M059J (cell line): ENCODE results near the gene SYDE2. TPM values are rescaled to one million over a fixed set of nuclear protein-coding genes. Genes with fewer than 3 reads are reported as not detected.
A peak's percentile ranks its signal among the peaks of the same experiment; 100 is the strongest.
"Not testable (repeated sequence)": the region's sequence is repeated elsewhere in the genome, so short reads cannot be mapped to it uniquely, and the experiment has no call there.

Experiments used
- DNase-seq: peaks from one replicate; pipeline ENCODE4 v3.0.0-alpha.2; 2012; ENCODE audit warnings: low read depth
- total RNA-seq: library from RNA; depleted of rRNA; stranded (reverse); fragments of >200 nt; shearing (Covaris generic); gene quantifications from 2 replicates; pipeline ENCODE4 v1.2.3, GENCODE V29; 2014; rRNA removed

The SYDE2 gene
- 2.7 and 4.1 TPM in 2 replicates for total RNA-seq

- peak; percentile 78 for DNase-seq
Measured at GRCh38 chr1:85200463-85201339, at the start of gene SYDE2. TSS of gene SYDE2 (minus strand) at chr1:85201016. CDS start at chr1:85200996, 20 bp downstream.

DNA sequence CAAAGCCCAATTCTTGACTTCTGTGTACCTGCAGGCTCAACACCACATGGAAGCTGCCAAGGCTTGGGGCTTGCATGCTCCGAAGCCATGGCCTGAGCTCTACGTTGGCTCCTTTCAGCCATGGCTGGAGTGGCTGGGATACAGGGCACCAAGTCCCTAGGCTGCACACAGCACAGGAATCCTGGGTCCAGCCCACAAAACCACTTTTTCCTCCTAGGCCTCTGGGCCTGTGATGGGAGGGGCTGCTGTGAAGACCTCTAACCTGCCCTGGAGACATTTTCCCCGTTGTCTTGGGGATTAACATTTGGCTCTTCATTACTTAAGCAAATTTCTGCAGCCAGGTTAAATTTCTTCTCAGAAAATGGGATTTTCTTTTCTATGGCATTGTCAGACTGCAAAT is 48.2 kb upstream of the SYDE2 start:
- not testable (repeated sequence) for DNase-seq

GRCh38 chr1:85245891-85246290 is 45.1 kb upstream of the SYDE2 start:
- no peak for DNase-seq

- DNase-seq = no peak
Measured at GRCh38 chr1:85245456-85245855, 44.6 kb upstream of the SYDE2 start.

DNA sequence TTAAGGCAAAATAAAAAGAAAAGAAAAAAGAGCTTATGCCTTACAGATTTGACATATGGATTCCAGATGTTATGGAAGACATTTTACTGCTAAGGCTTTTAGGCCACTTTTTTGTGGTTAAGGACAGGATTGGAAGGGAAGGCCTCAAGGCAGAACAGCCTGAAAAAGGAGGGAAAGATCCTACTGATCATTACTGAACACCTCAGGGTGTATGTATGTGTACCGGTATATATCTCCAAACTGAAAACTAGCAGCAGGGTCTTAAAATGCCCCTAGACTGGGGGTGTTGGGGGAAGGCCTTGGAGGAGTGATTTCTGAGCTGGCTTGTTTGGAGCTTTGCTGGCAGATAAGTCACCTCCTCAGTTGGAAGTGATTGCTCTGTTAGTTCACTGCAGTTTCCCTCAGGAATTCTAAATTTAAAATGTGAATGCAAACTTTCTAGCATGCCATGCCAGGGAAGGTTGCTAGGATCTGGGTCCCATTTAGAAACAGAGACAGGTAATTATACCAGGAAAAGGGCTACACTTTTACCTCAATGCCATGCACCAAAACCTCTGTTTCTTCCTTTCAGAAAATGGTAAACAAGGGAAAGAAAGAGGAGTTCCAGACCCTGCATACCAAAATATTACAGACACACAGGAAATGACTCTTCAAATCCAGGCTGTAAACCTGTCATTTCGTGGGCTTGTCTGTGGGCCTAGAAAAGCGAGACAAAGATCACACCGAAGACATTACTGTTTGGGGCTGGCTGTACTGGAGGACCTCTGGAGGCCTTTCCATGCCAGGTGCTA is 43.6 kb upstream of the SYDE2 start:
- DNase-seq = peak; percentile 69

DNA sequence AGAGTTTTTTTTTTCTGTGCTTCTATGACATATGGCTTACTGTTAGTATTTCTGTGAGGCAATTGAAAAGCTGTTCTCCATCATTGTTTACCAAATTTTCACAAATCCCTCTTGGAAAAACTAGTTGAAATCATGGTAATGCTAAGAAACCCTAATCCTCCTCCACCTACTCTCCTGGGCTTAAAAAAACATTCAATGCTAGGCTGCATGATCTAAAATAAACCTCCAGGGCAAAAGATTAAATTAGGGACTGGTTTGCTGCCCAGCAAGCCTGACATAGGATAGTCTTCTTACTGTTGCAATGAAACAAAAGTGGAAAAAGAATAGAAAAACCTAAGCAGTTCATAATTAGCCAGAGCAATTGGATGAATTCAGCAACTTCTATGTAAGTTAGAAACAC is 42.6 kb upstream of the SYDE2 start:
- no peak for DNase-seq

DNA sequence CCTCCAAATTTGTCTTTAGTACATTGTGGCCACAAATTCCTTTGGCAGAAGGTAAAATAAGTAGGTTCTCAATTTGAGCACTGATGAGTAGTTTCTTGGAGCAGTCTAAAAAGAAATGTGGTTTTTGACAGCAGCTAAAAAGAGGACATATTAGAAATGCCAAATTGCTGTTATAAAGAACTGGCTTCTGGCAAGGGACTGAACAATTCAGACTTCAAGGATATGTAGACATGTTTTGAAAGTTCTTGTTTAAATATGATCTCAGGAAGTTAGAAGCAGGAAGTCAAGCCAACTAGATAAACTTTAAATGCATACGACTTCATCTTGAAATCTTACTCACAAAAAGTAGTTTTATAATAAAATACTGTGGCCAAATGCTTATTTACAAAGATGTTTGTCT is 39.8 kb upstream of the SYDE2 start:
- no peak for DNase-seq

DNA sequence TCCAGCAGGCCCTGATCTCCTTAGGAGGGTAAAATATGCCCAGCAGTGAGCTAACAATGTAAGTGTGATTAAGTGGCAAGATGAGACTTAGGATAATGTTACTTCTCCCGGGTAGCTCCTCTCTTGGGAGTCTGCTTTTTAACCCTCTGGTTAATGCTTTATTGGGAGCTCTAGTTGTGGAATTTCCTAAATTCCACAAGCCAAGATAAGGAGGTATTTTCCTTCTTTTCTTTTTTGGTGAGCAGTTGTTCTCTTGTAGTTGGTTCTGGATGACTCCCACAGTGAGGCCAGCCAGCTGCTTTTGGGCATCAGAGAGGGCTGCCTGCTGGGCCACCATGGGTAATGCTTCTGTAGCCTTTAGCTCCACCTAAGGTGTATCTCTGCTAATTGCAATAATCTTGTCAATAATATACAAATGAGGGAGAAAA is 39.4 kb upstream of the SYDE2 start:
- DNase-seq = peak; percentile 26

- no peak for DNase-seq
Measured at GRCh38 chr1:85237613-85238012, 36.8 kb upstream of the SYDE2 start.

DNA sequence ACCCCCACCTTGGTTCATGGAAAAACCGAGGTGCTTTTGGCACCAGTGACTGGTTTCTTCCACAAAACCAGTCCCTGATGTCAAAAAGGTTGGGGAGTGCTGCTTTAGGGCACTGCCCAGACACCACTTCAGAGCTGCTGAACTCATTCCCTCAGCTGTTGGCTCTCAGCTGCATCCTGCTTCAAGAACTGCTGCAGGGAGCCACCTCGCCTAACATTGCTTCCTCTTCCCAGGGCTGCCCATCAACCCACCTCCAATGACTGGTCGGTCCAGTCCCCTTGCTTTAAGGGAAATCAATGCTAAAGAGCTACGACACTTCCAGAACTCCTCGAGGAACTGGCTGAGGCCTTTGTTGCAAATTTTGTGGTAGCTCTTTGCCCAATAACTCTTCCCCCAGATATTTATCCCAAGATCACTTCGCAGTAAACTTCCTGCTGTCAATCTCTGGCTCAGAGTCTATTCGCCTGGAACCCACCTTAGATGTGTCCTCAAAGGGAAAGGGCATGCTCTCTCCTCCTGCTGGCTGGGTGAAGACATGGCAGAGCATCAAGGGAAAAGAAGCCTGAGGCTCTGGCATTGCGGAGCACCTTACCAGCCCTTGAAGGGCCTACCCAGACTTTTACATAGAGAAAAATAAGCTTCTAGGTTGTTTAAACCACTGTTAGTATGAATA is 29.6 kb upstream of the SYDE2 start:
- no peak for DNase-seq

DNA sequence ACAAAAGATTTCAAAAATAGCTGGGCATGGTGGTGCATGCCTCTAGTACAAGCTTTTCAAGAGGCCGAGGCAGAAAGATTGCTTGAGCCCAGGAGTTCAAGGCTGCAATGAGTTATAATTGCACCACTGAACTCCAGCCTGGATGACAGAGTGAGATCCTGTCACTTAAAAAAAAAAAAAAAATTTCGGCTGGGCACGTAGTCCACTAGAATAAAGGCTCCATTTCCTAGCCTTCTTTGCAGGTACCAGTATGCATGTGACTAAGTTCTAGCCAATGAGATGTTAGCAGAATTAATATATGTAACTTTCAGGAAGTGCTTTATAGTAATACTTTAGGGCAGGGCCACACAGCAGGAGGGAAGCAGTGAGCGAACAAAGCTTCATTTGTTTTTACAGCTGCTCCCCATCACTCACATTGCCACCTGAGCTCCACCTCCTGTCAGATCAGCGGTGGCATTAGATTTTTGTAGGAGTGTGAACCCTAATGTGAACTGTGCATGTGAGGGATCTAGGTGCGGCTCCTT is 28.8 kb upstream of the SYDE2 start:
- DNase-seq = no peak

GRCh38 chr1:85228972-85229371 is 28.2 kb upstream of the SYDE2 start:
- no peak for DNase-seq

GRCh38 chr1:85225624-85226380 is 25.0 kb upstream of the SYDE2 start:
- no peak for DNase-seq

GRCh38 chr1:85224734-85225623 is 24.2 kb upstream of the SYDE2 start:
- no peak for DNase-seq

GRCh38 chr1:85224295-85224694 is 23.5 kb upstream of the SYDE2 start:
- no peak for DNase-seq

DNA sequence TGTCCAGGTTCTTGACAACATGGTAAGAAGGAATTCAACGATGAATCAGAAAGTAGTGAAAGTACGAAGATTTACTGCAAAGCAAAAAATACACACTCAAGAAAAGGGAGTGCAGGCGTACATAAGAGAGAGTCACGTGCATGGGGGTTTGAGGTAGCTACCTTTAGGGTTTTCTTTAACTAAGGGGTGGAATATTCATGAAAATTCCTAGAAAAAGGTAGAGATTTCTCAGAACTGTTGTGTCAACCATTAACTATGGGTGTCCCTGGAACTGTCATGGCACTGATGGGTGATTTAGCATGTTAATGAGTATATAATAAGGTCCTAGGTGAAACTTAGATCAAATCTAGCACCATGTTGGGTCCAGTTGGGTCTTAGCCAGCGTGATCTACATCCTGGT is 22.5 kb upstream of the SYDE2 start:
- no peak for DNase-seq

- no peak for DNase-seq
Measured at GRCh38 chr1:85220756-85221201, 20.0 kb upstream of the SYDE2 start.

GRCh38 chr1:85219853-85220610 is 19.2 kb upstream of the SYDE2 start:
- DNase-seq = no peak

DNA sequence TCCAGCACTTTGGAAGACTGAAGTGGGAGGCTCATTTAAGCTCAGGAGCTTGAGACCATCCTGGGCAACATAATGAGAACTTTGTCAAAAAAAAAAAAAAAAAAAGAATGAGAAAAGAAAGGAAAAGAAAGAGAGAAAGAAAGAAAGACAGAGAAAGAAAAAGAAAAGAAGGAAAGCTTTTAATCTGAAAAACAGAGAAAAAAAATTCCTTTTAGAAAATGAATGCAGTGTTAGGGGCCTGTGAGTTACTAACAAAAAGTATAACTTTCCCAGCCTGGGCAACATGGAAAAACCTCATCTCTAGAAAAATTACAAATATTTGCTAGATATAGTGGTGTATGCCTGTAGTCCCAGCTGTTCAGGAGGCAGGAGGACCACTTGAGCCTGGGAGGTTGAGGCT is 15.9 kb upstream of the SYDE2 start:
- DNase-seq = no peak
